Endothelial cell of umbilical vein (primary cell): ENCODE results near the gene XYLT1. TPM values are rescaled to one million over a fixed set of nuclear protein-coding genes. Genes with fewer than 3 reads are reported as not detected.

Experiments
- Bru-seq: library from RNA; stranded (reverse); fragments of 400-500 nt; gene quantifications from one replicate; lab custom pipeline; 2021; lab: Mats Ljungman, UMichigan
- BruChase-seq, 2 experiments: library from RNA; stranded (reverse); fragments of 400-500 nt; gene quantifications; one replicate each; lab custom pipeline; 2021; lab: Mats Ljungman, UMichigan
- BruUV-seq: library from RNA; stranded (reverse); fragments of 400-500 nt; replicated peaks from 2 replicates; lab custom pipeline; 2021; lab: Mats Ljungman, UMichigan
- CTCF ChIA-PET: fragments of 300-600, 350-600 bp; sonication (Branson Sonifier 250); formaldehyde crosslinking; loops from one replicate; lab custom pipeline; 2021; ENCODE audit warnings: antibody characterized with exemption, inconsistent platforms; lab: Charles Lee
- POLR2A ChIA-PET: fragments of 300-600, 350-600 bp; sonication (Branson Sonifier 250); formaldehyde crosslinking; loops from one replicate; lab custom pipeline; 2021; ENCODE audit warnings: antibody characterized with exemption, inconsistent platforms; lab: Charles Lee
- DNase-seq: peaks from one replicate; pipeline ENCODE4 v3.0.0-alpha.2; 2011; ENCODE audit warnings: low read depth, low spot score
- FAIRE-seq: peaks from 2 replicates; lab custom pipeline; 2011; peaks lifted over from hg19 to GRCh38; lab: Jason Lieb, UNC
- H2AFZ ChIP-seq: 2 replicates; pipeline ENCODE4 v1.6.0; 2012; ENCODE audit warnings: low read depth, low read length, control low read depth, inconsistent platforms
- H3K27ac ChIP-seq: 2 replicates; pipeline ENCODE4 v1.5.1; 2011; ENCODE audit warnings: low read depth, mild to moderate bottlenecking, control low read depth, low read length, moderate library complexity; ENCODE audit not compliant: insufficient read depth
- H3K27me3 ChIP-seq, 2 experiments: 2 replicates each; pipeline versions ENCODE4 v1.6.0 to v1.6.1; 2011; ENCODE audit warnings: low read length in 2 of 2, mixed read lengths in 1 of 2; ENCODE audit not compliant: control insufficient read depth in 2 of 2, insufficient read depth in 2 of 2
- H3K36me3 ChIP-seq, 2 experiments: 2 replicates in 1 of 2; 3 replicates in 1 of 2; pipeline ENCODE4 v1.5.1; 2011; ENCODE audit warnings: low read length in 2 of 2, mild to moderate bottlenecking in 1 of 2, moderate library complexity in 1 of 2; ENCODE audit not compliant: control insufficient read depth in 2 of 2, insufficient read depth in 2 of 2; ENCODE audit errors: extremely low read depth in 1 of 2
- H3K4me1 ChIP-seq: 3 replicates; pipeline ENCODE4 v1.5.1; 2011; ENCODE audit warnings: mild to moderate bottlenecking, low read length; ENCODE audit not compliant: control insufficient read depth, insufficient read depth; ENCODE audit errors: extremely low read depth
- H3K4me2 ChIP-seq: 2 replicates; pipeline ENCODE4 v1.6.1; 2011; ENCODE audit warnings: low read length, control low read depth, mixed read lengths; ENCODE audit not compliant: insufficient read depth
- H3K4me3 ChIP-seq, 3 experiments: fragments of 200-600 bp in 1 of 3; sonication (generic), shearing (Covaris generic) in 1 of 3; replicated peaks in 1 of 3; 2 replicates each; pipeline ENCODE4 v1.5.1; 2011 to 2016; ENCODE audit warnings: control low read depth in 3 of 3, low read length in 3 of 3, mild to moderate bottlenecking in 2 of 3, inconsistent platforms in 1 of 3, low read depth in 1 of 3, moderate library complexity in 1 of 3; ENCODE audit not compliant: insufficient read depth in 1 of 3
- H3K79me2 ChIP-seq: 2 replicates; pipeline ENCODE4 v1.6.0; 2012; ENCODE audit warnings: low read length, inconsistent platforms; ENCODE audit not compliant: control insufficient read depth, insufficient read depth
- H3K9ac ChIP-seq: replicated peaks from 2 replicates; pipeline ENCODE3; 2011; ENCODE audit warnings: low read length, control low read depth; ENCODE audit not compliant: insufficient read depth; ENCODE audit errors: extremely low read depth
- H3K9me1 ChIP-seq: replicated peaks from 3 replicates; pipeline ENCODE4 v1.6.0; 2011; ENCODE audit warnings: mild to moderate bottlenecking, low read length; ENCODE audit not compliant: control insufficient read depth, insufficient read depth; ENCODE audit errors: extremely low read depth
- H3K9me3 ChIP-seq: replicated peaks from 2 replicates; pipeline ENCODE4 v1.5.1; 2012; ENCODE audit warnings: low read length, inconsistent platforms; ENCODE audit not compliant: control insufficient read depth, insufficient read depth
- H4K20me1 ChIP-seq: replicated peaks from 2 replicates; pipeline ENCODE3; 2011; ENCODE audit warnings: mild to moderate bottlenecking, low read length; ENCODE audit not compliant: control insufficient read depth, insufficient read depth; ENCODE audit errors: extremely low read depth
- CTCF ChIP-seq, 2 donors: IDR thresholded peaks; 1 replicate in 1 of 2; 2 replicates in 1 of 2; pipeline ENCODE4 v1.5.1; 2011; ENCODE audit warnings: low read length in 2 of 2, mild to moderate bottlenecking in 2 of 2, moderate library complexity in 2 of 2, control low read depth in 1 of 2, inconsistent platforms in 1 of 2, low read depth in 1 of 2; ENCODE audit not compliant: insufficient read depth in 1 of 2; ENCODE audit errors: extremely low read depth in 1 of 2
- EZH2 ChIP-seq: IDR thresholded peaks from 2 replicates; pipeline ENCODE4 v1.6.1; 2012; ENCODE audit warnings: borderline replicate concordance, low read depth, mild to moderate bottlenecking, moderate library complexity, low read length, inconsistent platforms; ENCODE audit not compliant: severe bottlenecking
- FOS ChIP-seq: IDR thresholded peaks from 2 replicates; pipeline ENCODE4 v1.6.1; 2011; ENCODE audit warnings: mild to moderate bottlenecking, low read length, moderate library complexity, borderline replicate concordance; ENCODE audit not compliant: insufficient read depth
- GATA2 ChIP-seq: IDR thresholded peaks from 2 replicates; pipeline ENCODE4 v1.7.0; 2011; ENCODE audit warnings: low read depth, mild to moderate bottlenecking, moderate library complexity, mixed read lengths, low read length; ENCODE audit not compliant: insufficient read length, insufficient read depth
- JUN ChIP-seq: IDR thresholded peaks from 2 replicates; pipeline ENCODE4 v1.6.1; 2011; ENCODE audit warnings: borderline replicate concordance, low read depth; ENCODE audit not compliant: insufficient read length, insufficient read depth
- MAX ChIP-seq: IDR thresholded peaks from 2 replicates; pipeline ENCODE4 v1.6.1; 2011; ENCODE audit not compliant: insufficient read depth, insufficient read length
- MYC ChIP-seq: IDR thresholded peaks from one replicate; pipeline ENCODE4 v1.6.1; 2011; ENCODE audit warnings: mild to moderate bottlenecking, low read depth, low read length
- POLR2A ChIP-seq: IDR thresholded peaks from 2 replicates; pipeline ENCODE4 v1.6.1; 2012; ENCODE audit warnings: low read depth, mild to moderate bottlenecking, control low read depth, low read length
- POLR2AphosphoS5 ChIP-seq: IDR thresholded peaks from 2 replicates; pipeline ENCODE4 v1.6.1; 2012; ENCODE audit warnings: low read depth, mild to moderate bottlenecking, control low read depth, low read length, moderate library complexity; ENCODE audit not compliant: insufficient read depth
- dilution Hi-C: fragments of 300-500 bp; cut with MboI; formaldehyde crosslinking; loops from one replicate; pipeline ENCODE4 v1.15.0; 2019; ENCODE audit warnings: low sequenced_read_pairs; ENCODE audit not compliant: extremely low pct_ligation_motif_present
- intact Hi-C: fragments of 100-400 bp; cut with micrococcal nuclease; formaldehyde crosslinking; loops from one replicate; pipeline ENCODE4 v1.10.0; 2022
- long read RNA-seq: library from polyadenylated mRNA; stranded (forward); transcript quantifications from one replicate; pipeline ENCODE4 v2.0.0, GENCODE V29; 2021
- polyA minus RNA-seq, 3 experiments: library from RNA; depleted of rRNA, polyadenylated mRNA; stranded (reverse); fragments of >200 nt; gene quantifications; 1 replicate in 1 of 3; 2 replicates in 2 of 3; pipeline ENCODE4 v1.2.3, GENCODE V29; 2011
- polyA plus RNA-seq, 4 experiments: library from polyadenylated mRNA; depleted of rRNA in 3 of 4; stranded (reverse) in 3 of 4; unstranded in 1 of 4; fragments of >200 nt; gene quantifications; 2 replicates each; pipeline versions ENCODE4 v1.2.1 to v1.2.3, GENCODE V29; 2011 to 2012; ENCODE audit warnings: missing spikeins in 1 of 4
- total RNA-seq: library from RNA; stranded (reverse); gene quantifications from 2 replicates; pipeline ENCODE4 v1.2.3, GENCODE V29; 2021

XYLT1 gene
- total RNA-seq (0.78 and 2.9 TPM in 2 replicates), polyA plus RNA-seq (0.51 and 0.63 TPM in 2 replicates), polyA minus RNA-seq (2.7 and 4.0 TPM in 2 replicates), Bru-seq, nascent RNA (percentile 37 among the genes with signal in this experiment), BruChase-seq, experiment 1, labeled RNA remaining after a 6-hour chase (percentile 25 among the genes with signal in this experiment), BruChase-seq, experiment 2, labeled RNA remaining after a 2-hour chase (percentile 30 among the genes with signal in this experiment)
- 0.48 and 0.49 TPM in 2 replicates for polyA plus RNA-seq (2011; cell fraction: cytosol; rRNA removed)
- polyA plus RNA-seq (2011; cell fraction: nucleus; rRNA removed), result 0.62 TPM in 2 replicates
- 0.01 and 0.05 TPM in 2 replicates for polyA plus RNA-seq (2012)
- polyA minus RNA-seq (2011; cell fraction: cytosol; rRNA and poly(A)+ RNA removed), result not detected
- polyA minus RNA-seq (2011; cell fraction: nucleus; rRNA and poly(A)+ RNA removed), result 3.6 and 3.8 TPM in 2 replicates
- long read RNA-seq, result 0 reads

GRCh38 chr16:17470908-17471718 lies at the start of gene XYLT1:
Gene XYLT1, minus strand, starts transcription at chr16:17470960. Its CDS starts 164 bp downstream, at chr16:17470796.
- CTCF ChIA-PET, result no interaction called here
- intact Hi-C loops, result no loop called here
- no peaks in the 10 kb centered on the region for H3K4me1 ChIP-seq

More at GRCh38 chr16:17470908-17471718, at the start of gene XYLT1:
- no peaks in the 10 kb centered on the region for H3K79me2 ChIP-seq
- DNase-seq (no peak), FAIRE-seq (no peak)
- H3K9ac ChIP-seq, result no peak within 1 kb of the TSS
- H3K9me3 ChIP-seq, result no peaks in the 10 kb centered on the region
- H3K4me2 ChIP-seq, result peak within 1 kb of the TSS; percentile 38
- no peak within 1 kb of the TSS for H3K27ac ChIP-seq
- no peaks in the 10 kb centered on the region for H3K36me3 ChIP-seq
- H3K9me1 ChIP-seq, result no peaks in the 10 kb centered on the region
- H3K27me3 ChIP-seq, result peaks cover 19 to 20% of the 10 kb centered on the region in 2 experiments
- H4K20me1 ChIP-seq, result no peaks in the 10 kb centered on the region
- POLR2A ChIA-PET, result no interaction called here
- no TSS peak for BruUV-seq
- peak within 1 kb of the TSS; percentile 62 for H2AFZ ChIP-seq
- dilution Hi-C loops, result no loop called here
- TF ChIP-seq FOS (no peak), MYC (no peak), MAX (no peak), JUN (no peak), POLR2A (no peak), GATA2 (no peak), CTCF (IDR thresholded peaks at IDR 0.05; ENCODE audit: extremely low read depth in 1 of 2, insufficient read depth in 1 of 2, low read depth in 1 of 2, low read length in 2 of 2) (no peak), EZH2 (no peak), POLR2AphosphoS5 (no peak)
- H3K4me3 ChIP-seq, result peak within 1 kb of the TSS in 2 of 3 experiments; percentile 8 to 28
